Ishikawa (cell line): ENCODE data around the gene DMRT3.

Experiments
- CEBPB ChIP-seq: IDR thresholded peaks from 2 replicates; pipeline ENCODE4 v1.6.1; 2012
- CREB1 ChIP-seq: IDR thresholded peaks from 2 replicates; pipeline ENCODE4 v1.6.1; 2012; ENCODE audit warnings: low read depth
- EGR1 ChIP-seq: IDR thresholded peaks from 2 replicates; pipeline ENCODE4 v1.6.1; 2012
- EP300 ChIP-seq: IDR thresholded peaks from 2 replicates; pipeline ENCODE4 v1.6.1; 2012; ENCODE audit warnings: borderline replicate concordance
- FOXM1 ChIP-seq: IDR thresholded peaks from 2 replicates; pipeline ENCODE4 v1.6.1; 2012; ENCODE audit warnings: low read depth, borderline replicate concordance
- NFIC ChIP-seq: IDR thresholded peaks from 2 replicates; pipeline ENCODE4 v1.6.1; 2012
- RAD21 ChIP-seq: IDR thresholded peaks from 2 replicates; pipeline ENCODE4 v1.6.1; 2012; ENCODE audit warnings: low read depth
- TAF1 ChIP-seq: IDR thresholded peaks from 2 replicates; pipeline ENCODE4 v1.6.1; 2012; ENCODE audit warnings: low read depth, mild to moderate bottlenecking
- TCF12 ChIP-seq: IDR thresholded peaks from 2 replicates; pipeline ENCODE4 v1.6.1; 2012; ENCODE audit warnings: low read depth
- TEAD4 ChIP-seq: IDR thresholded peaks from 2 replicates; pipeline ENCODE4 v1.6.1; 2012
- YY1 ChIP-seq: IDR thresholded peaks from 2 replicates; pipeline ENCODE4 v1.6.1; 2012; ENCODE audit warnings: low read depth
- ZBTB7A ChIP-seq: IDR thresholded peaks from 2 replicates; pipeline ENCODE4 v1.6.1; 2012; ENCODE audit warnings: low read depth
- TF ChIP-seq, protein P1 (sequence below): IDR thresholded peaks from 2 replicates; pipeline ENCODE4 v1.6.1; 2012
- TF ChIP-seq, protein P2 (sequence below): IDR thresholded peaks from 2 replicates; pipeline ENCODE4 v1.6.1; 2012; ENCODE audit warnings: low read depth, mild to moderate bottlenecking
- TF ChIP-seq, protein P3 (sequence below): IDR thresholded peaks from 2 replicates; pipeline ENCODE4 v1.6.1; 2012

DMRT3 gene, protein sequence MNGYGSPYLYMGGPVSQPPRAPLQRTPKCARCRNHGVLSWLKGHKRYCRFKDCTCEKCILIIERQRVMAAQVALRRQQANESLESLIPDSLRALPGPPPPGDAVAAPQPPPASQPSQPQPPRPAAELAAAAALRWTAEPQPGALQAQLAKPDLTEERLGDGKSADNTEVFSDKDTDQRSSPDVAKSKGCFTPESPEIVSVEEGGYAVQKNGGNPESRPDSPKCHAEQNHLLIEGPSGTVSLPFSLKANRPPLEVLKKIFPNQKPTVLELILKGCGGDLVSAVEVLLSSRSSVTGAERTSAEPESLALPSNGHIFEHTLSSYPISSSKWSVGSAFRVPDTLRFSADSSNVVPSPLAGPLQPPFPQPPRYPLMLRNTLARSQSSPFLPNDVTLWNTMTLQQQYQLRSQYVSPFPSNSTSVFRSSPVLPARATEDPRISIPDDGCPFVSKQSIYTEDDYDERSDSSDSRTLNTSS

DNA sequence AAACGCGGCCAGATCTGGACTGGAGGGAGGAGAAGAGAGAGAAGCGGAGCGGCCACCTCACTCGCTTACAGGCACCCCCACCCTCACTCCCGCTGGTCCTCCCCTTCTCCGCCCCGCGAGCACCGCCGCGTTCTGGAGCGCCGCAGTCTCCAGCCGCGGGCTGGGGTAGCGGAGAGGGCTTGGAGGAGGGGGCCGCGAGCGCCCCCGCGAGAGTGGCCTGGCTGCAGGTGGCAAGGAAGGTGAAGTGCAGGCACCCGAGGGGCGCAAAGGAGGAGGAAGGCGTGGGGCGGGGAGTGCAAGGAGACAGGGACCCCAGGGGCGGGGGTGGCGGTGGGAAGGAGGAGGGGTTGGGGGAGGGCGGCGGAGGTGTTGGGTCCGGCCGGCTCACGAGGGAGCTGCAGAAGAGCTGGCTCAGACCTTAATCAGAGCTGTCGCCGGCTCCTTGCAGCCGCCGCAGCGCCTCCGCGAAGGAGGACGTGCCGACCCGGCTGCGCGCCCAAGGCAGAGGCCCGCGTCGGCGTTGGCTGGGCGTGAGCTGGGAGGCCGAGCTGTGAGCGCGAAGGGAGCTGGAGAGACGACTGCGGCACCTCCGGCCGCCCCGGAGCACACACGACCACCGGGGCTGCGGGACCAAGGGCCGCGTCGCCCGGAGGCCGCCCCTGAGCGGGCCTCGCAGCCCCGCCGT lies at the start of gene DMRT3:
Gene DMRT3 (plus strand): TSS at position 398 of the 685 bp plus-strand sequence. CDS start 347 bp downstream, outside the sequence.
- no peak for TF ChIP-seq EP300
- peak; percentile 15; the same call in 1 of the 2 replicates for TF ChIP-seq EGR1
- no peak for TF ChIP-seq CREB1
- TF ChIP-seq ZBTB7A: peak; percentile 85; the same call in 1 of the 2 replicates
- no peak for TF ChIP-seq CEBPB
- TF ChIP-seq TCF12: 0 out of 2 replicates have a peak, but pooled peaks have one; percentile 17
- TF ChIP-seq, protein P1, sequence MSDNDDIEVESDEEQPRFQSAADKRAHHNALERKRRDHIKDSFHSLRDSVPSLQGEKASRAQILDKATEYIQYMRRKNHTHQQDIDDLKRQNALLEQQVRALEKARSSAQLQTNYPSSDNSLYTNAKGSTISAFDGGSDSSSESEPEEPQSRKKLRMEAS: peak; percentile 62

DNA sequence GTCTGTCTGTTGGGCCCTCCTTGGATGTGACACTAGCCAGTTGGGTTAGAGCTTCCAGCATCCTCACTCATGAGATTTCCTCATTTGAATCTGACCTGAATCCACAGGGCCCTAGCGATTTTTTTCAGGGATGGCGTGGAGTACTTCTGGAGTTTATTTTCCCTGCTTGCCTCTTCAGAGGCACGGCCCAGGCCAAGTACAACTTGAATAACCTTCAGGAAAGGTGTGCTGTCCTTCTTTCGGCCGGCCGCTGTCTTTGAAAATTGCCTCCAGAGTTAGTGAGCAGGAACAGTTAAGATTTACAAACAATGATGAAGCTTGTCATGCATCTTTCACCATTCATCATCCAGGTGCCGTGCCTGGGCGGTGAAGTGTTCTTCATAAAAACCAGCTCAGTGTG lies 49.5 kb upstream of the DMRT3 start:
- TF ChIP-seq TEAD4: no peak
- TF ChIP-seq TCF12: no peak
- TF ChIP-seq CREB1: no peak
- no peak for TF ChIP-seq ZBTB7A
- TF ChIP-seq EGR1: no peak
- TF ChIP-seq, protein P1: no peak
- no peak for TF ChIP-seq FOXM1
- TF ChIP-seq EP300: no peak

DNA sequence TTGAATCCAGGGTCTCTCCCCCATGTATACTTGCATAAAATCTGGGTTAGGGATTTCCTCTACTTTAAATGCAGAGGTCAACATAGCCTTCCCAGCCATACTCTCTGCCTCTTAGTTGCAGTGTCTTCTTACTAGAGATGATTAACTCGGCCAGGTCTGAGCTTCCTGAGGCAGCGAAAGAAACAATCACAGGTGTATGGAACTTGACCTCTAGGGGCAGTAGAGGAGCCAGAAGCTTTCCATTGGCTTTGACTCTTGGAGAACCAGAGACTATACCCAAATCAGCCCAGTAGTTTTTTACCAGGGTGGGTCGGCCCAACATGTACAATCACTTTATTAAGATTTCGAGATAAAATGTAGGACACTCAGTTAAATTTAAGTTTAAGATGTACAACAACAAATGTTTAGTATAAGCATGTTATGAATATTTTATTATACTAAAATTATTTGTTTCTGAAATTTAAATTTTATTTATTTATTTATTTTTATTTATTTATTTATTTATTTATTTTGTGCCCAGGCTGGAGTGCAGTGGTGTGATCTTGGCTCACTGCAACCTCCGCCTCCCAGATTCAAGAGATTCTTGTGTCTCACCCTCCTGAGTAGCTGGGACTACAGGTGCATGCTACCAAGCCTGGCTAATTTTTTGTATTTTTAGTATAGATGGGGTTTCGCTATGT lies 48.0 kb upstream of the DMRT3 start:
- TF ChIP-seq EP300 (no peak), YY1 (no peak), EGR1 (no peak), TEAD4 (no peak), TAF1 (no peak), ZBTB7A (no peak)
- TF ChIP-seq, protein P2, sequence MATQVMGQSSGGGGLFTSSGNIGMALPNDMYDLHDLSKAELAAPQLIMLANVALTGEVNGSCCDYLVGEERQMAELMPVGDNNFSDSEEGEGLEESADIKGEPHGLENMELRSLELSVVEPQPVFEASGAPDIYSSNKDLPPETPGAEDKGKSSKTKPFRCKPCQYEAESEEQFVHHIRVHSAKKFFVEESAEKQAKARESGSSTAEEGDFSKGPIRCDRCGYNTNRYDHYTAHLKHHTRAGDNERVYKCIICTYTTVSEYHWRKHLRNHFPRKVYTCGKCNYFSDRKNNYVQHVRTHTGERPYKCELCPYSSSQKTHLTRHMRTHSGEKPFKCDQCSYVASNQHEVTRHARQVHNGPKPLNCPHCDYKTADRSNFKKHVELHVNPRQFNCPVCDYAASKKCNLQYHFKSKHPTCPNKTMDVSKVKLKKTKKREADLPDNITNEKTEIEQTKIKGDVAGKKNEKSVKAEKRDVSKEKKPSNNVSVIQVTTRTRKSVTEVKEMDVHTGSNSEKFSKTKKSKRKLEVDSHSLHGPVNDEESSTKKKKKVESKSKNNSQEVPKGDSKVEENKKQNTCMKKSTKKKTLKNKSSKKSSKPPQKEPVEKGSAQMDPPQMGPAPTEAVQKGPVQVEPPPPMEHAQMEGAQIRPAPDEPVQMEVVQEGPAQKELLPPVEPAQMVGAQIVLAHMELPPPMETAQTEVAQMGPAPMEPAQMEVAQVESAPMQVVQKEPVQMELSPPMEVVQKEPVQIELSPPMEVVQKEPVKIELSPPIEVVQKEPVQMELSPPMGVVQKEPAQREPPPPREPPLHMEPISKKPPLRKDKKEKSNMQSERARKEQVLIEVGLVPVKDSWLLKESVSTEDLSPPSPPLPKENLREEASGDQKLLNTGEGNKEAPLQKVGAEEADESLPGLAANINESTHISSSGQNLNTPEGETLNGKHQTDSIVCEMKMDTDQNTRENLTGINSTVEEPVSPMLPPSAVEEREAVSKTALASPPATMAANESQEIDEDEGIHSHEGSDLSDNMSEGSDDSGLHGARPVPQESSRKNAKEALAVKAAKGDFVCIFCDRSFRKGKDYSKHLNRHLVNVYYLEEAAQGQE: no peak
- TF ChIP-seq, protein P1: no peak
- TF ChIP-seq, protein P3, sequence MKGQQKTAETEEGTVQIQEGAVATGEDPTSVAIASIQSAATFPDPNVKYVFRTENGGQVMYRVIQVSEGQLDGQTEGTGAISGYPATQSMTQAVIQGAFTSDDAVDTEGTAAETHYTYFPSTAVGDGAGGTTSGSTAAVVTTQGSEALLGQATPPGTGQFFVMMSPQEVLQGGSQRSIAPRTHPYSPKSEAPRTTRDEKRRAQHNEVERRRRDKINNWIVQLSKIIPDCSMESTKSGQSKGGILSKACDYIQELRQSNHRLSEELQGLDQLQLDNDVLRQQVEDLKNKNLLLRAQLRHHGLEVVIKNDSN: no peak

DNA sequence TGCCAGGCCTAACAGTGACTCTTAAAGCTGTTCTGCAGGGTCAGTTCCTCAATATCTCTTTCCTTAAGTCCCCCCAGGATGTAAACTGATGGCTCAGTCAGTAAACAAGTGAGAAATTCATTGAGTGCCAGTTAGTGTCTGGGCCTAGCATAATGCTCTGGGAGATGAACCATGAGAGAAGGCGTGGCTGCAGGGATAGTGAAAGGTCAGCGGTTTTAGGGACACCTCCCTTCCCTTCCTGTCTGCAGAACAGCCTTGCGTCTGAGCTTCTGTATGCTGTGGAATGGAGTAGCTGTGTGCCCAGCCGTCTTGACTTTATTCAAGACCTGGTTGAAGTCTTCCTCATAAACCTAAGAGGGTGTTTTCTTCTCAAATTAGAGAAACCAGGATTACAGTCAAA lies 46.7 kb upstream of the DMRT3 start:
- no peak for TF ChIP-seq CREB1
- TF ChIP-seq YY1: no peak

DNA sequence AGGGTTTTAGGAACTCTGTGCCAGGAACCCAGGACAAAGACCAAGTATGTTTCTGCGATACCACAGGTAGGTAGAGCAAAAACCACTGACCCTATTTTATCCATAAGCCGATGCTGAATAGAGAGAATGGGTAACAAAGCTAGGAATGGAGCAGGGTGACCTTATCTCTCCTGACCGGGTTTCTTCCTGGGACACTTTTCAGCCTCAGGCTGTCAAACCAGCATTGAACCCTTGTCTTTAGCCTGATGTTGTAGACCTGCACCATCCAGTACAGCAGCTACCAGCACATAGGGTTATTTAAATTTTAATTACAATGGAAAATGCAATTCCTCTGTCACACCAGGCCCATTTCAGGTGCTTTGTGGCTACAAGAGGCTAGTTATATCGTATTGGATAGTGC lies 43.1 kb upstream of the DMRT3 start:
- TF ChIP-seq CEBPB: no peak
- no peak for TF ChIP-seq EGR1
- TF ChIP-seq, protein P3: no peak
- TF ChIP-seq CREB1: no peak
- no peak for TF ChIP-seq TAF1
- no peak for TF ChIP-seq RAD21
- no peak for TF ChIP-seq TCF12
- TF ChIP-seq ZBTB7A: no peak
- TF ChIP-seq EP300: no peak
- no peak for TF ChIP-seq TEAD4
- no peak for TF ChIP-seq NFIC

DNA sequence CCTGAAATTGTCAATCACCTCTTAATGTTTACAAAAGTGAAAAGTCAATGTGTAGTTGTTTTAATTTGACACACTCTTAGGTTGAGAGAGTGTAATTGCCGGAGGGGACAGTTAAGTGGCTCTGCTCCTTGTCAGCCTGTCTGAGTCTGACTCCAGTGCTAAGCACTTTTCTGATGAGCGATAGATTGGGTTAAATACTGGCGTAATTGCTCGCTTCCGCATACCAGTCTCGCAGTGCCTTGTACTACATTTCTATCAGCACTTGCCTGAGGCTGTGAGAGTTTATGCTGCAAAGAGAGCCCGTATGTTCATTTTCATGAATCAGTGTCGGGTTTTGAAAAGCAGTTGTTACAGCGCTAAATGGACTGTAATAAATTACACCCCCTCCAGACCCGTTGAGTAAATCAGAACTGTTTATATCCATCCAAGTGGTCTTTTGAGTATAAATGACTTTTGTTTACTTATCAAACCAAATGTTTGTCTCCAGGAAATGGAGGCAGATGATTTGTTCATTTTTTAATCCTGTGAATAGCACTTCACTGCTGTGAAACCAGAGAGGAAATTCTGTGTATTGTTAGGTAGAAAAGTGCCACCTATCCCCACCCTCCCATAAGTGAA lies 41.0 kb upstream of the DMRT3 start:
- no peak for TF ChIP-seq CREB1
